HEK293T (cell line): ENCODE measurements around the gene PHOSPHO2.

Experiments
- FOXA1 ChIP-seq: fragments of 450-650 bp; IDR thresholded peaks from 2 replicates; pipeline ENCODE4 v1.6.1; 2016; ENCODE audit warnings: mild to moderate bottlenecking
- FOXM1 ChIP-seq: fragments of 450-650 bp; IDR thresholded peaks from 2 replicates; pipeline ENCODE4 v1.6.1; 2017; ENCODE audit warnings: mild to moderate bottlenecking, borderline replicate concordance
- SP1 ChIP-seq: fragments of 450-650 bp; IDR thresholded peaks from 2 replicates; pipeline ENCODE4 v1.6.1; 2017
- TARDBP ChIP-seq: fragments of 450-650 bp; IDR thresholded peaks from 2 replicates; pipeline ENCODE4 v1.6.1; 2016

DNA sequence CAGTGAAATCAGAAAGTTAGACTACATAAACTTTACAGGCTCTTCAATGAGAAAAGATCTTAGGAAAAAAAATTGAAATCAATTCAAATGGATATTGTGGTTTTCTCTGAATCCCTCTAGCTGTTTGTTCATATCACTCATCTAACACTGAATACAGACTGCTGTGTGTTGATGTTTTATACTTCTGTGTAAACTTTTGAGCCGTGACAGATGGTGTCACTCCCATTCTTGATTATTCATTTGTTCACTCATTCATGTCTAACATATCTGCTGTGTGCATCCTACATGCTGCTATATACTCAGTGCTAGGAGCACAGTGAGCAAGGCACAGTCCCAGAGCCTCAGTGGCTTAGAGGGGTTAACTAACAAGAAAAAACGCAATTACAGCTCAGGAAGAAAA, 52.0 kb downstream of the PHOSPHO2 start:
- no peak for TF ChIP-seq FOXA1
- no peak for TF ChIP-seq FOXM1
- no peak for TF ChIP-seq SP1
- no peak for TF ChIP-seq TARDBP
